ENCODE measurements around the gene GRK3.

GRCh38 chr22:25748140-25748539, 183.7 kb downstream of the GRK3 start:
- TF ChIP-seq CTCF (IDR thresholded peaks at IDR 0.05; ENCODE audit: low read length) = no peak
- TF ChIP-seq EZH2 (IDR thresholded peaks at IDR 0.05; ENCODE audit: borderline replicate concordance, low read length) = no peak
